ENCODE results near the gene KLHDC10. TPM values are rescaled to one million over a fixed set of nuclear protein-coding genes. Genes with fewer than 3 reads are reported as not detected.
"Not testable (repeated sequence)": the region's sequence is repeated elsewhere in the genome, so short reads cannot be mapped to it uniquely, and the experiment has no call there.

The KLHDC10 gene
- total RNA-seq, 1 experiment from 2014 or later: 14.4 TPM

- H3K27me3 Mint-ChIP-seq (ENCODE audit: low read depth): no peaks in the 10 kb centered on the region
- no peak overlapping the region for H3K27ac Mint-ChIP-seq
- ATAC-seq: no peak
- ChIA-PET CTCF (interaction anchor here (0.8 to 1.7 kb wide), 3 partner anchors 10 to 696 kb away, joined by 4 to 9 read pairs (median 5); no protein-coding TSS in a partner anchor), POLR2A (no interaction called here)
- H3K9me3 Mint-ChIP-seq: no peaks in the 10 kb centered on the region
- TF ChIP-seq CBFB (CRISPR knock-in tag; IDR thresholded peaks at IDR 0.05; ENCODE audit: low read depth) (no peak), MYBL2 (CRISPR knock-in tag; IDR thresholded peaks at IDR 0.05) (no peak), ATF1 (CRISPR knock-in tag; IDR thresholded peaks at IDR 0.05) (no peak)
- no peak overlapping the region for H3K4me3 Mint-ChIP-seq
- H3K36me3 Mint-ChIP-seq: no peaks in the 10 kb centered on the region
- DNase-seq (ENCODE audit: low spot score): no peak
- H3K4me1 Mint-ChIP-seq: no peaks in the 10 kb centered on the region
Observed at GRCh38 chr7:130062246-130062645, 8.1 kb upstream of the KLHDC10 start.

DNA sequence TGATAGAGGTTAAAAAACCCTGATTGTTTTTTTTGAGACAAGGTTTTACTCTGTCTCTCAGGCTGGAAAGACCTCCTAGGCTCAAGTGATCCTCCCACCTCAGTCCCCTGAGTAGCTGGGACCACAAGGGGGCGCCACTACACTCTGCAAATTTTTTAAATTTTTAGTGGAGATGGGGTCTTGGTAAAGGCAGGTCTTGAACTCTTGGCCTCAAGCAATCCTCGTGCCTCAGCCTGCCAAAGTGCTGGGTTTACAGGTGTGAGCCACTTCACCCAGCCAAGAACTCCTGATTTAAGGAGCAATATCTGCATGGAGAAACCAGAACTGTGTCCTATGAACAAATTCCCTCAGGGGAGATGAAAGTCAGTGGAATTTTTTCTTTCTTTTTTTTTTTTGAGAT is 7.3 kb upstream of the KLHDC10 start:
- TF ChIP-seq, protein P1, sequence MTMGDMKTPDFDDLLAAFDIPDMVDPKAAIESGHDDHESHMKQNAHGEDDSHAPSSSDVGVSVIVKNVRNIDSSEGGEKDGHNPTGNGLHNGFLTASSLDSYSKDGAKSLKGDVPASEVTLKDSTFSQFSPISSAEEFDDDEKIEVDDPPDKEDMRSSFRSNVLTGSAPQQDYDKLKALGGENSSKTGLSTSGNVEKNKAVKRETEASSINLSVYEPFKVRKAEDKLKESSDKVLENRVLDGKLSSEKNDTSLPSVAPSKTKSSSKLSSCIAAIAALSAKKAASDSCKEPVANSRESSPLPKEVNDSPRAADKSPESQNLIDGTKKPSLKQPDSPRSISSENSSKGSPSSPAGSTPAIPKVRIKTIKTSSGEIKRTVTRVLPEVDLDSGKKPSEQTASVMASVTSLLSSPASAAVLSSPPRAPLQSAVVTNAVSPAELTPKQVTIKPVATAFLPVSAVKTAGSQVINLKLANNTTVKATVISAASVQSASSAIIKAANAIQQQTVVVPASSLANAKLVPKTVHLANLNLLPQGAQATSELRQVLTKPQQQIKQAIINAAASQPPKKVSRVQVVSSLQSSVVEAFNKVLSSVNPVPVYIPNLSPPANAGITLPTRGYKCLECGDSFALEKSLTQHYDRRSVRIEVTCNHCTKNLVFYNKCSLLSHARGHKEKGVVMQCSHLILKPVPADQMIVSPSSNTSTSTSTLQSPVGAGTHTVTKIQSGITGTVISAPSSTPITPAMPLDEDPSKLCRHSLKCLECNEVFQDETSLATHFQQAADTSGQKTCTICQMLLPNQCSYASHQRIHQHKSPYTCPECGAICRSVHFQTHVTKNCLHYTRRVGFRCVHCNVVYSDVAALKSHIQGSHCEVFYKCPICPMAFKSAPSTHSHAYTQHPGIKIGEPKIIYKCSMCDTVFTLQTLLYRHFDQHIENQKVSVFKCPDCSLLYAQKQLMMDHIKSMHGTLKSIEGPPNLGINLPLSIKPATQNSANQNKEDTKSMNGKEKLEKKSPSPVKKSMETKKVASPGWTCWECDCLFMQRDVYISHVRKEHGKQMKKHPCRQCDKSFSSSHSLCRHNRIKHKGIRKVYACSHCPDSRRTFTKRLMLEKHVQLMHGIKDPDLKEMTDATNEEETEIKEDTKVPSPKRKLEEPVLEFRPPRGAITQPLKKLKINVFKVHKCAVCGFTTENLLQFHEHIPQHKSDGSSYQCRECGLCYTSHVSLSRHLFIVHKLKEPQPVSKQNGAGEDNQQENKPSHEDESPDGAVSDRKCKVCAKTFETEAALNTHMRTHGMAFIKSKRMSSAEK (CRISPR knock-in tag; IDR thresholded peaks at IDR 0.05; ENCODE audit: borderline replicate concordance): no peak
- TF ChIP-seq, protein P2, sequence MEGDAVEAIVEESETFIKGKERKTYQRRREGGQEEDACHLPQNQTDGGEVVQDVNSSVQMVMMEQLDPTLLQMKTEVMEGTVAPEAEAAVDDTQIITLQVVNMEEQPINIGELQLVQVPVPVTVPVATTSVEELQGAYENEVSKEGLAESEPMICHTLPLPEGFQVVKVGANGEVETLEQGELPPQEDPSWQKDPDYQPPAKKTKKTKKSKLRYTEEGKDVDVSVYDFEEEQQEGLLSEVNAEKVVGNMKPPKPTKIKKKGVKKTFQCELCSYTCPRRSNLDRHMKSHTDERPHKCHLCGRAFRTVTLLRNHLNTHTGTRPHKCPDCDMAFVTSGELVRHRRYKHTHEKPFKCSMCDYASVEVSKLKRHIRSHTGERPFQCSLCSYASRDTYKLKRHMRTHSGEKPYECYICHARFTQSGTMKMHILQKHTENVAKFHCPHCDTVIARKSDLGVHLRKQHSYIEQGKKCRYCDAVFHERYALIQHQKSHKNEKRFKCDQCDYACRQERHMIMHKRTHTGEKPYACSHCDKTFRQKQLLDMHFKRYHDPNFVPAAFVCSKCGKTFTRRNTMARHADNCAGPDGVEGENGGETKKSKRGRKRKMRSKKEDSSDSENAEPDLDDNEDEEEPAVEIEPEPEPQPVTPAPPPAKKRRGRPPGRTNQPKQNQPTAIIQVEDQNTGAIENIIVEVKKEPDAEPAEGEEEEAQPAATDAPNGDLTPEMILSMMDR (IDR thresholded peaks at IDR 0.05): peak; percentile 89
- Mint-ChIP-seq H3K27ac (no peak overlapping the region), H3K4me3 (no peak overlapping the region), H3K36me3 (no peaks in the 10 kb centered on the region), H3K4me1 (no peaks in the 10 kb centered on the region), H3K27me3 (ENCODE audit: low read depth) (no peaks in the 10 kb centered on the region), H3K9me3 (no peaks in the 10 kb centered on the region)
- peak; percentile 86 for ATAC-seq
- ChIA-PET POLR2A (no interaction called here), CTCF (interaction anchor here (0.5 to 1.7 kb wide), 9 partner anchors 9 to 924 kb away, joined by 3 to 9 read pairs (median 3); no protein-coding TSS in a partner anchor)
- DNase-seq (ENCODE audit: low spot score): peak; percentile 92

- POLR2A ChIA-PET; H3K27ac Mint-ChIP-seq; ATAC-seq; H3K4me3 Mint-ChIP-seq; DNase-seq (ENCODE audit: low spot score); H3K4me1 Mint-ChIP-seq; H3K9me3 Mint-ChIP-seq; H3K27me3 Mint-ChIP-seq (ENCODE audit: low read depth); H3K36me3 Mint-ChIP-seq: not testable (repeated sequence)
- CTCF ChIA-PET: interaction anchor here (1.0 kb wide), 1 partner anchor 10 kb away, joined by 4 read pairs; no protein-coding TSS in a partner anchor
Observed at GRCh38 chr7:130064580-130064926, 5.8 kb upstream of the KLHDC10 start.

DNA sequence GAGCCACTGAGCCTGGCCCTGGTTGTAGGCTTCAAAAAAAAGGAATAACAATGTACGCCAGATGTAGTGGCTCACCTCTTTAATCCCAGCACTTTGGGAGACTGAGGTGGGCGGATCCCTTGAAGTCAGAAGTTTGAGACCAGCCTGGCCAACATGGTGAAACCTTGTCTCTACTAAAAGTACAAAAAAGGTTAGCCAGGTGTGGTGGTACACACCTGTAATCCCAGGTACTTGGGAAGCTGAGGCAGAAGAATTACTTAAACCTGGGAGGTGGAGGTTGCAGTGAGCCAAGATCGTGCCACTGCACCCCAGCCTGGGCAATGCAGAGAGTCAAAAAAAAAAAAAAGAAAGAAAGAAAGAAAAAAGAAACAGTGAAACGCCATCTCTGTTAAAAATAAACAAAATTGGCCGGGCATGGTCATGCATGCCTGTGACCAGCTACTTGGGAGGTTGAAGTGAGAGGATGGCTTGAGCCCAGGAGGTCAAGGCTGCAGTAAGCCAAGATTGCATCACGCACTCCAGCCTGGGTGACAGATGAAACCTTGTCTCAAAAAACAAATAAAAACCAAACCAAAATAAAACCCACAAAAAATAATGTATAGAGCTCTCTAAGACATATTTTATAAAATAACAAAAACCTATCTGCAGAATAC is 4.7 kb upstream of the KLHDC10 start:
- CTCF ChIA-PET: no interaction called here
- no peak for DNase-seq (ENCODE audit: low spot score)
- no peaks in the 10 kb centered on the region for H3K36me3 Mint-ChIP-seq
- H3K27ac Mint-ChIP-seq: no peak overlapping the region
- no peak overlapping the region for H3K4me3 Mint-ChIP-seq
- peaks cover 6% of the 10 kb centered on the region for H3K4me1 Mint-ChIP-seq
- H3K27me3 Mint-ChIP-seq (ENCODE audit: low read depth): no peaks in the 10 kb centered on the region
- POLR2A ChIA-PET: no interaction called here
- no peak for ATAC-seq
- TF ChIP-seq GABPB1 (CRISPR knock-in tag; IDR thresholded peaks at IDR 0.05): peak; percentile 96
- TF ChIP-seq ZNF317 (CRISPR knock-in tag; IDR thresholded peaks at IDR 0.05; ENCODE audit: borderline replicate concordance, low read depth): no peak
- H3K9me3 Mint-ChIP-seq: no peaks in the 10 kb centered on the region

Measured in WTC11 (cell line).